A549 (cell line): ENCODE data around the gene NPHP1.

Source experiments
- CEBPB ChIP-seq, 2 experiments: fragments of >200 bp in 1 of 2; sonication (Bioruptor Twin) in 1 of 2; formaldehyde crosslinking in 1 of 2; IDR thresholded peaks; 2 replicates each; pipeline ENCODE4 v1.6.1; 2012 to 2016
- CTCF ChIP-seq: fragments of >200 bp; sonication (Bioruptor Twin); formaldehyde crosslinking; IDR thresholded peaks from 3 replicates; pipeline ENCODE4 v1.5.1; 2016
- KDM1A ChIP-seq: fragments of 200-600 bp; sonication (generic); IDR thresholded peaks from 2 replicates; pipeline ENCODE4 v1.6.1; 2016; ENCODE audit warnings: low read depth, mild to moderate bottlenecking
- POLR2A ChIP-seq: IDR thresholded peaks from 2 replicates; pipeline ENCODE4 v1.6.1; 2012; ENCODE audit warnings: mild to moderate bottlenecking, low read length
- REST ChIP-seq: fragments of 200-600 bp; sonication (generic); IDR thresholded peaks from 2 replicates; pipeline ENCODE4 v1.6.1; 2016; ENCODE audit warnings: antibody characterized with exemption, mild to moderate bottlenecking, moderate library complexity
- SREBF2 ChIP-seq: fragments of 450-650 bp; IDR thresholded peaks from 2 replicates; pipeline ENCODE4 v1.6.1; 2014; ENCODE audit warnings: mild to moderate bottlenecking, moderate library complexity

- TF ChIP-seq CTCF: no peak
- no peak for TF ChIP-seq KDM1A
- TF ChIP-seq REST: no peak
- no peak for TF ChIP-seq CEBPB (IDR thresholded peaks at IDR 0.05)
- no peak for TF ChIP-seq SREBF2
- no peak for TF ChIP-seq POLR2A
Measured at GRCh38 chr2:110166266-110166665, 38.5 kb downstream of the NPHP1 start.
